GM12878 (cell line): Measurements from ENCODE around the gene FERMT3. TPM values are rescaled to one million over a fixed set of nuclear protein-coding genes. Genes with fewer than 3 reads are reported as not detected.
A peak's percentile ranks its signal among the peaks of the same experiment; 100 is the strongest.

ENCODE experiments used
- ATAC-seq: fragments of 200-7000 bp; cut with Tn5 transposase; 3 replicates; pipeline ENCODE4 v1.9.1; 2020; ENCODE audit warnings: mild to moderate bottlenecking, moderate library complexity
- BruUV-seq: library from RNA; stranded (reverse); fragments of 400-500 nt; replicated peaks from 2 replicates; lab custom pipeline; 2021; lab: Mats Ljungman, UMichigan
- CTCF ChIA-PET: fragments of 300-600 bp; sonication (Branson Sonifier 250); formaldehyde crosslinking; extraction: SDS; loops from one replicate; lab custom pipeline; 2021; ENCODE audit warnings: inconsistent platforms; lab: Yijun Ruan, JAX
- POLR2A ChIA-PET: fragments of 350-600 bp; formaldehyde crosslinking; extraction: SDS; loops from one replicate; lab custom pipeline; 2021; ENCODE audit warnings: inconsistent platforms; lab: Charles Lee
- RAD21 ChIA-PET: fragments of 300-600 bp; sonication (Branson Sonifier 250); formaldehyde crosslinking; loops from one replicate; lab custom pipeline; 2023; ENCODE audit warnings: antibody characterized with exemption; ENCODE audit not compliant: unreplicated experiment; lab: Charles Lee
- SMC1A ChIA-PET: fragments of 300-600 bp; sonication (Branson Sonifier 250); formaldehyde crosslinking; loops from one replicate; lab custom pipeline; 2023; ENCODE audit not compliant: unreplicated experiment, uncharacterized antibody; lab: Charles Lee
- DNase-seq: peaks from one replicate; pipeline ENCODE4 v3.0.0-alpha.2; 2011; ENCODE audit warnings: low read depth, low spot score
- FAIRE-seq: peaks from 3 replicates; lab custom pipeline; 2011; peaks lifted over from hg19 to GRCh38; lab: Jason Lieb, UNC
- H2AFZ ChIP-seq: 2 replicates; pipeline ENCODE4 v1.6.0; 2011; ENCODE audit warnings: low read depth, low read length, control low read depth; ENCODE audit not compliant: control insufficient read depth
- H3K27ac ChIP-seq: 2 replicates; pipeline ENCODE4 v1.5.1; 2011; ENCODE audit warnings: control low read depth; ENCODE audit not compliant: control insufficient read depth, insufficient read depth
- H3K27me3 ChIP-seq, 2 experiments: replicated peaks in 1 of 2; 2 replicates each; pipeline versions ENCODE4 v1.6.0 to v1.6.1; 2011; ENCODE audit warnings: low read length in 1 of 2; ENCODE audit not compliant: control insufficient read depth in 2 of 2, insufficient read depth in 2 of 2
- H3K36me3 ChIP-seq, 2 experiments: 2 replicates each; pipeline ENCODE4 v1.5.1; 2011; ENCODE audit warnings: low read length in 1 of 2; ENCODE audit not compliant: control insufficient read depth in 2 of 2, insufficient read depth in 2 of 2
- H3K4me1 ChIP-seq: 2 replicates; pipeline ENCODE4 v1.6.1; 2011; ENCODE audit warnings: mild to moderate bottlenecking, low read length, moderate library complexity, mixed read lengths; ENCODE audit not compliant: control insufficient read depth, insufficient read depth
- H3K4me2 ChIP-seq: 2 replicates; pipeline ENCODE4 v1.6.0; 2011; ENCODE audit warnings: control low read depth; ENCODE audit not compliant: control insufficient read depth, insufficient read depth
- H3K4me3 ChIP-seq: fragments of 200-600 bp; sonication (generic); 2 replicates; pipeline ENCODE4 v1.5.1; 2016
- H3K79me2 ChIP-seq: 2 replicates; pipeline ENCODE4 v1.6.0; 2011; ENCODE audit warnings: low read length; ENCODE audit not compliant: control insufficient read depth, insufficient read depth
- H3K9ac ChIP-seq: 2 replicates; pipeline ENCODE4 v1.8.0; 2011; ENCODE audit warnings: low read length, control low read depth, mixed read lengths; ENCODE audit not compliant: control insufficient read depth, insufficient read depth
- H3K9me3 ChIP-seq: replicated peaks from 3 replicates; pipeline ENCODE4 v1.5.1; 2011; ENCODE audit warnings: mild to moderate bottlenecking, low read length; ENCODE audit not compliant: control insufficient read depth, insufficient read depth
- H4K20me1 ChIP-seq: 2 replicates; pipeline ENCODE4 v1.6.0; 2011; ENCODE audit not compliant: control insufficient read depth, insufficient read depth
- BCL11A ChIP-seq: IDR thresholded peaks from 2 replicates; pipeline ENCODE4 v1.6.1; 2011; ENCODE audit warnings: low read depth, low read length
- CREB1 ChIP-seq: IDR thresholded peaks from 2 replicates; pipeline ENCODE4 v1.6.1; 2012; ENCODE audit warnings: low read depth, mild to moderate bottlenecking, inconsistent platforms
- DPF2 ChIP-seq: fragments of 450-650 bp; IDR thresholded peaks from 2 replicates; pipeline ENCODE4 v1.6.1; 2017; ENCODE audit warnings: mild to moderate bottlenecking
- FOXK2 ChIP-seq: fragments of 450-650 bp; IDR thresholded peaks from 2 replicates; pipeline ENCODE4 v1.6.1; 2017; ENCODE audit warnings: mild to moderate bottlenecking, moderate library complexity
- HDAC2 ChIP-seq: fragments of 200-600 bp; sonication (generic); IDR thresholded peaks from 2 replicates; pipeline ENCODE4 v1.6.1; 2017
- HDAC6 ChIP-seq: fragments of 200-600 bp; sonication (generic); IDR thresholded peaks from one replicate; pipeline ENCODE4 v1.8.0; 2017; ENCODE audit warnings: antibody characterized with exemption; ENCODE audit not compliant: unreplicated experiment
- IRF4 ChIP-seq: IDR thresholded peaks from 2 replicates; pipeline ENCODE4 v1.6.1; 2011; ENCODE audit warnings: low read depth, low read length
- JUNB ChIP-seq: IDR thresholded peaks from 2 replicates; pipeline ENCODE4 v1.6.1; 2016; ENCODE audit warnings: antibody characterized with exemption, mild to moderate bottlenecking
- MEF2A ChIP-seq: IDR thresholded peaks from 2 replicates; pipeline ENCODE4 v1.6.1; 2011; ENCODE audit warnings: low read depth, mild to moderate bottlenecking, low read length, moderate library complexity; ENCODE audit not compliant: insufficient read depth
- PAX8 ChIP-seq: fragments of 450-650 bp; IDR thresholded peaks from 2 replicates; pipeline ENCODE4 v1.6.1; 2017; ENCODE audit warnings: mild to moderate bottlenecking, moderate library complexity
- PML ChIP-seq: IDR thresholded peaks from 2 replicates; pipeline ENCODE4 v1.6.1; 2012; ENCODE audit warnings: low read length, inconsistent platforms
- SIX5 ChIP-seq: IDR thresholded peaks from 2 replicates; pipeline ENCODE4 v1.6.1; 2011; ENCODE audit warnings: mild to moderate bottlenecking, low read depth, low read length, moderate library complexity; ENCODE audit not compliant: severe bottlenecking
- SUPT20H ChIP-seq: IDR thresholded peaks from 2 replicates; pipeline ENCODE4 v1.6.1; 2011; ENCODE audit warnings: low read depth, mild to moderate bottlenecking, low read length, moderate library complexity, borderline replicate concordance; ENCODE audit not compliant: control insufficient read depth
- WRNIP1 ChIP-seq: IDR thresholded peaks from 2 replicates; pipeline ENCODE4 v1.6.1; 2011; ENCODE audit warnings: low read depth, low read length, improper control_type of control experiment, borderline replicate concordance
- ZBED1 ChIP-seq: IDR thresholded peaks from 2 replicates; pipeline ENCODE4 v1.6.1; 2016; ENCODE audit warnings: borderline replicate concordance
- WGBS: methylation state at CpG from one replicate; pipeline ENCODE4 v1.1.6; 2016; ENCODE audit warnings: low lambda C conversion rate; ENCODE audit not compliant: insufficient replicate concordance, insufficient coverage; ENCODE audit errors: missing lambda C conversion rate; 5-methylcytosine and 5-hydroxymethylcytosine counted together
- in situ Hi-C: fragments of 300-500 bp; cut with MboI; formaldehyde crosslinking; loops from 9 replicates; pipeline ENCODE4 v1.14.3; 2018; ENCODE audit warnings: mixed read lengths
- intact Hi-C: fragments of 100-400 bp; cut with micrococcal nuclease; formaldehyde crosslinking; loops from one replicate; pipeline ENCODE4 v1.14.2; 2022; ENCODE audit not compliant: unreplicated experiment
- polyA plus RNA-seq, 11 experiments: library from polyadenylated mRNA; depleted of rRNA in 4 of 11; unstranded in 6 of 11; stranded (reverse) in 5 of 11; fragments of >200 nt; fragmentation: Nextera tagmentation in 4 of 11; fragmentation: Illumina TruSeq in 1 of 11; extraction: Ambion mirVana in 4 of 11; extraction: Trizol in 1 of 11; gene quantifications; 1 replicate in 1 of 11; 2 replicates in 10 of 11; pipeline versions ENCODE4 v1.2.1 to v1.2.3, GENCODE V29; 2011 to 2016; ENCODE audit warnings: inconsistent platforms in 2 of 11, missing spikeins in 2 of 11, low read depth in 1 of 11
- total RNA-seq, 4 experiments: library from RNA; depleted of rRNA in 3 of 4; stranded (reverse); fragments of >200 nt in 3 of 4; fragmentation: Illumina TruSeq in 1 of 4; extraction: Trizol in 1 of 4; gene quantifications; 2 replicates each; pipeline versions ENCODE4 v1.2.1 to v1.2.3, GENCODE V29; 2013 to 2021

FERMT3 gene
- total and polyA plus RNA-seq, 10 of the 15 experiments (the other 5 are each of a cell fraction or from before 2014, with no cell fraction given), result 2.0 to 211 (median 114) TPM

- TF ChIP-seq HDAC6 (peak; percentile 17), CREB1 (peak; percentile 74), JUNB (no peak), ZBED1 (no peak), FOXK2 (peak; percentile 44; the same call in 1 of the 2 replicates), SUPT20H (no peak), IRF4 (no peak), MEF2A (no peak), SIX5 (peak; percentile 32), BCL11A (no peak), DPF2 (peak; percentile 100), PAX8 (no peak)
Observed at GRCh38 chr11:64185693-64186491, 20.6 kb upstream of the FERMT3 start, which contains the start of gene STIP1 (continued).

DNA sequence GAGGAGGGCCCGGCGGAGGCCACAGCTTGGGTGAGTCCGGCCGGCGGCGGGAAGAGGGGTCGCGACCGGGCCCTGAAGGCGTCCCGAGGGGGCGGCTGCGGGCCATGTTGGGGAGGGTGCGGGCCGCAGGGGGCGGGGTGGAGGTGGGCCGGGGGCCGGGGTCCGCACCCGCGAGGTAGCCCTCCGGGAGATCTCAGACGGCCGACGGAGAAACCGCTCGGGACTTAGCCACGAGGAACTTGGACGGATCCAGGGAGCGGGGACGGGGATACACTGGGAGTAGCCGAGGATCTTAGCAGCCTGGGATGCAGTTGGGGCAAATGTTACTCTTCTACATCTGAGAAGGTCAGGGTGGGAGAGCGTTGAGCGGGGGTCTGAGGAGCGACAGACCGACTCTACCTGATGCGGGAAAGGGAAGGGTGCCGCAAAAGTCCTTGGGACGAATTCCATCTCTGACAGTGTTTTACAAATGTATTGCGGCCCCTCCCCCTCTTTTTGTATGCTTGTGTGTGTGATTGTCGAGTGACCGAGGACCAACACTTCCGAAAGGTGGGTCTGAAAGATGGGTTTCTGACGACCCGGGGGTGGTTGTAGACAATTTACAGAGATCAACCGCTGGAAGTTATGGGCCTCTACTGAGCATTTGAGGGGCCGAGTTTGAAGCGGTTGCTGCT lies 19.9 kb upstream of the FERMT3 start:
- Histone ChIP-seq H3K4me3 (no peak overlapping the region), H3K27me3 (no peaks in the 10 kb centered on the region), H3K36me3 (peaks cover 0 to 3% of the 10 kb centered on the region in 2 experiments; a peak in 1 of 4 replicates), H3K9me3 (no peaks in the 10 kb centered on the region), H3K27ac (no peak overlapping the region), H4K20me1 (peaks cover 3% of the 10 kb centered on the region; the same call in 1 of the 2 replicates), H3K4me1 (peaks cover 15% of the 10 kb centered on the region), H2AFZ (no peak overlapping the region), H3K79me2 (peaks cover 44% of the 10 kb centered on the region), H3K4me2 (no peak overlapping the region), H3K9ac (no peak overlapping the region)
- DNase-seq, result no peak
- POLR2A ChIA-PET, result interaction anchor here (0.5 to 6.4 kb wide), 6 partner anchors 9 to 1713 kb away, joined by 3 to 68 read pairs (median 4); partner anchors contain the start of gene FERMT3
- in situ Hi-C loops, result no loop called here
- SMC1A ChIA-PET, result interaction anchor here (1.1 to 2.3 kb wide), 3 partner anchors 18 to 20 kb away, joined by 5 to 15 read pairs (median 10); partner anchors contain the start of gene FERMT3
- BruUV-seq, result no TSS peak
- RAD21 ChIA-PET, result interaction anchor here (0.7 to 2.5 kb wide), 4 partner anchors 19 to 131 kb away, joined by 3 to 32 read pairs (median 4); partner anchors contain the start of genes FERMT3, MACROD1 and TRMT112
- TF ChIP-seq WRNIP1 (peak; percentile 33; the same call in 1 of the 2 replicates), HDAC2 (no peak), PML (0 out of 2 replicates have a peak, but pooled peaks have one; percentile 13)
- intact Hi-C loops, result loop anchor here (2.0 kb wide), 1 partner anchor 18 kb away; no protein-coding TSS in a partner anchor
- FAIRE-seq, result no peak
- WGBS, result 1% methylated on average over 26 of the region's 48 CpGs
- ATAC-seq, result no peak
- CTCF ChIA-PET, result interaction anchor here (0.6 to 5.6 kb wide), 9 partner anchors 10 to 145 kb away, joined by 3 to 52 read pairs (median 4); partner anchors contain the start of genes CATSPERZ, FERMT3 and FKBP2
